Activated CD4-positive, alpha-beta T cell treated with anti-CD3 and anti-CD28 coated beads for 24 hours (primary cell): ENCODE data around the gene TAF4.
"Not testable (repeated sequence)": the region's sequence is repeated elsewhere in the genome, so short reads cannot be mapped to it uniquely, and the experiment has no call there.

Experiments
- DNase-seq, 2 donors: peaks; one replicate each; pipeline ENCODE4 v3.0.0-alpha.2; 2020; ENCODE audit warnings: low read depth in 2 of 2

The TAF4 gene

DNA sequence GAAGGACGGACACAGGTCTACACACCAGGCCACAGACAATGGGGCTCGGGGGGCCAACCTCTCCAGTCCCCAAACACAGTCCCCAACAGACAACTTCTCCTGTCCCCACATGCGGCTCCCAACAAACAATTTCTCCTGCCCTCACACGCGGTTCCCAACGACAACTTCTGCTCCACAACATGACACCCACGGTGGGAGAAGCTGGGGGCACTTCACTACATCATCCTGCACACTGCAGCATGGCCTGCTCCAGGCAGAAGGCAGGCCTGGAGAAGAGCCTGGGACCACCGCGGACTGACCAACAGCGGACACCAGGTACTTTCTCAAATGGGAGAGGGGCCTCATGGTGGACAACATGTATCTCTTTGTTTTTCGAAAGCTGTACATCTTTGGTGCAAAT, 6.7 kb downstream of the TAF4 start:
- DNase-seq: no peak

DNA sequence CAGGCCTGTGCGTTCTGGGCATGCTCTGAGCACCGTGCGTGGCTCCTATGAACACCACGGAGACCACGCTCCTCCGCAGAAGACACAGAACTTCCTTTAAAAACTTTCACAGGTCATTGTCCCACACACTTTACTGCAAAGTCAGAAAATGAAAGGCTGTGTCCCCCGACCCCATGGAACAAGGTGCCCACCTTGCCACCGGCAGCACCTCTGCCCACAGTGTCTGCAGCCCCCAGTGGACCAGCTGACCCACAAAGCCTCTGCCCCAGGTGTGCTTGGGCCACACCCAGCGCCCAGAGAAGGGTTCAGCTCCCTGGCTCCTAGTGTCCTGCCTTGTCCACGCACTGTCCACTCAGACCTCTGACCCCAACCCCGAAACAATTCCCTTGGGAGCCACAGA, 8.7 kb downstream of the TAF4 start:
- no peak for DNase-seq

DNA sequence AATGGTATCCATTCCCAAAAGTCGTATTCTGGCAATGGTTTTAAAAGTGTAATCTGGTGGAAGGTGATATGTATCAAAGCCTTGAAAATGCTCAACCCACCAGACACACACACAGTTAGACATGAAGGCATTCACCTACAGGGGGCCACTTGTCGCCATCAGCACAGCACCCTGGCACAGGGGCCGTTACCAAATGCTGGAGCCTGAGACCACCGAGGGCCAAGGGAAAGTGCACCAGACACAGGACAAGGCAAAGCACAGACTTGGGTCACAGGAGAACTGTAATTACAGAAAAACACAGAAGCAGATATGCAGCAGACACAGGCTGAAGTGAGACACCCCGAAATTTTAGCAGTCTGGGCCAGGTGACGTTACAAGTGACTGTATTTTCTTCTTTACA, 9.3 kb downstream of the TAF4 start:
- DNase-seq: no peak

- DNase-seq: not testable (repeated sequence)
These were observed 9.9 kb downstream of the TAF4 start for GRCh38 chr20:62055862-62056115.

DNA sequence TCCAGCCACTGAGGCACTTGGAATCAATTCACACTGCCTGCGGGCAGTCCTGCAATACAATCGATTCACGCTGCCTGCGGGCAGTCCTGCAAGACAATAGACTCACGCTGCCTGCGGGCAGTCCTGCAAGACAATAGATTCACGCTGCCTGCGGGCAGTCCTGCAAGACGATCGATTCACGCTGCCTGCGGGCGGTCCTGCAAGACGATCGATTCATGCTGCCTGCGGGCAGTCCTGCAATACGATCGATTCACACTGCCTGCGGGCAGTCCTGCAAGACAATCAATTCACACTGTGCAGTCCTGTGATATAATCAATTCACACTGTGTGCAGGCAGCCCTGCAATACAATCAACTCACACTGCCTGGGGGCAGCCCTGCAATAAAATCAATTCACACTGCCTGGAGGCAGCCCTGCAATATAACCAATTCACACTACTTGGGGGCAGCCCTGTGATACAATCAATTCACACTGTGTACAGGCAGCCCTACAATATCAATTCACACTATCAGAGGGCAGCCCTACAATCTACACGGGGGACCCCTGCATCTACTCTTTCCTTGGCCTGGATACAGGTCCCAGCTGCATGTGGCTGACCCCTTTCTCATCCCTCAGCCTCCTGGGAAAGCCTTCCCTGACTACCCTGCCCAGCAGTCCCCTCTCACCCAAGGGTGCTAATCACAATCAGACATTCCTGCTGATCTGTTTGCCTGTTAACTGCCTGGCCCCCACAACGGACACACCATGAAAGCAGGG, 10.4 kb downstream of the TAF4 start:
- no peak for DNase-seq

DNA sequence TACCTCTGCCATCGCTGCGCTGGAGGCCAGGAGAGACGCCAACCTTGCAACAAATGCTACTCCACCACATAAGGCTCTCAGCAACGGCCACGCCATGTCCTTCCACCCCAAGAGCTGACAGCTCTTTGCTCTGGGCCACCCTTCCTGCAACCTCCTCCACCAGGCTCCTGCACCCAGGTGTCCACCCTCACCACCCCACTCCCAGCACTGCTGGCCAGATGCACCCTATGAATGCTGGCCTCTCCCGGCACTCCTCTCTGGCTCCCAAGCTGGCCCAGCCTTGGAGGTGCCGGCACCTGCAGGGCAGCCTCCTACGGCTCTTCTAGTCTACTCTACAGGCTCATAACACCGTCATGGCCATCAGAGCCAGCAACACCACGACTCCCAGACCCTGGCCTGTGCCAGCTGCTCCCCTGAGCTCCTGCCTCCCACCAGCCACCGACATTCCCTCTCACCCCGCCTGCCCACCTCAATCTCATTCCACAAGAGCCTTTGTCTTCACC, 11.2 kb downstream of the TAF4 start:
- DNase-seq: no peak

DNA sequence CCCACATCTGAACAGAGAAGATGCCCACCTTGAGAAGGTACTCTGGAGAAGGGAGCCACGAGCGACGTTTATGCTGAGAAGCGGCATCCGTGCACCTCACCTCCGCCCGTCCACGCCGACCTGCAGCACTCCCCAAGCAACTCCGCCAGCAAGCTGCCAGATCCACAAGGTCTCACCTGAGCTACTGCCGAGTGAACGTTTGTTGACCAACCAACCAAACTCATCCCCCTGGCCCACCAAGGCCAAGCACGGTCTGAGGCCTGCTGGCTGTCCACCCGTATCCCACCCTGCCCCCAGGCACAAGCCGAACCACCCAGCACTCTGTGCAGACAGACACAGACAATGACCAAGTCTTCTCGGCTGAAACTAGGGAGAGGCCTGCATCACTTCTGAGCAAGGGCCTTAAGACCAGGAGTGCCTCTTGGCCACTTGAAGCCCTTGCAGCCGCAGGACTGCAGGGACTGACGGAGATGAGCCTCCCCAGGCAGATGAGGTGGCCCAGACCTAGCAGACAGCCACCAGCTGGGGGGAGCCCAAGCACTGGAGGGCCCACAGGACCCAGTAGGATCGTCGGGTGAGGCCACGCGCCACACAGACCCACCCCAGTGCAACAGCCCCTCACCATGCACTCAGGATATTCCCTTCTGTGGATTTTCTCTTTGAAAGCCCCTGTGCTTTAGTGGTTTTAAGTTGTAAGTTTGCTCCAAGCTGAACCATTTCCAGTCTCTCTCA, 12.1 kb downstream of the TAF4 start:
- no peak for DNase-seq

- no peak for DNase-seq
These were observed 12.7 kb downstream of the TAF4 start for GRCh38 chr20:62052842-62053464.

DNA sequence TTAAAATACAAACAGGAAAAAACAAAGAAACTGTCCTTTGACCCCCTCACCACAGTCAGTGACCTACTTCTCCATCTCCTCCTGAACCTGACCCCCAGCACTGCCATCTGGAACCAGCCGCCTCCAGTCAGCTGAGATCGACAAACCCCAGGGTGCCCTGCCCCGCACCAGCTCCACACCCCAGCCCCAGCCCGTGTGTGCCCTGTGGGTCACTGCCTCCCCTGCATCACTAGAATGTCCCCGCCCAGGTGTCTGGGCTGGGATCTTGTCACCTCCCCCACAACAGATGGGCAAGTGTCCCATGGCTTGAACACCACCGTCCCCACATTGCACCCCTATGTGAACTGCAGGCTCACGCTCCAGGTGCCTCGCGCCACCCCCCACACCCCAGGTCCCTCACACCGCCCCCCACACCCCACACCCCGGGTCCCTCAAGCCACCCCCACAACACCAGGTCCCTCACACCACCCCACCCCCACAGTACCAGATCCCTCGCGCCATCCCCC, 13.3 kb downstream of the TAF4 start:
- no peak for DNase-seq

DNA sequence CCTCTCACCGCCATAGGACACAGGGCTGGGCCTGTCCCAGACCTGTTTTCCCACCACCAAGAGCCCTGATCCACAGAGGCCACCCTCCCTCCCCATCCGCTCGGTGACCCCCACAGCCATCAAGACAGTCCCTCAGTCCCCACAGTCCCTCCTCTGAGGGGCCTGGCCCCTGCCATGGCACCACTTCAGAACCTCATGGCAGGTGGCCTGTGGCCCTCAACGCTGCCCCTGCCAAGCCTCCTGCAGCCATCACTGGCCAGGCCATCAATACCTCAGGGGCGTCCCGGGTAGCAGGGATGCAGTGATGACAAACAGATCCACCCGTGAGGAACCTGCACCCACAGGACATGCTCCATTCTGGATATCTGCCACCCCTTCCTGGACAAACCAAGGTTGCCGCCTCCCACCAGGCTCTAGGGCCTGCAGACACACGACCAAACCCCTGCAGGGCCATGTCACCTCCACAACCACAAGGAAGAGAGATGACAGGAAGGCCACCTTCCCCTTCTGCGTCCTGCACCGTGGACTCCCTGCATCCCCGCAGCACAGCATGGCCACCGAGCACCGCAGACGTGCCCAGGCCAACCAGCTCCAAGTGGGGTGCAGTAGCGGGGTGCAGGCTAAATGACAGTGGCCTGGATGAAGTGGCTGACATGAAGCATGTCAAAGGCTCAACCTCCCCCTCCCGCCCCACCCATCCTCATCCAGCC, 14.0 kb downstream of the TAF4 start:
- DNase-seq: no peak

GRCh38 chr20:62051144-62051543, 14.5 kb downstream of the TAF4 start:
- no peak for DNase-seq

DNA sequence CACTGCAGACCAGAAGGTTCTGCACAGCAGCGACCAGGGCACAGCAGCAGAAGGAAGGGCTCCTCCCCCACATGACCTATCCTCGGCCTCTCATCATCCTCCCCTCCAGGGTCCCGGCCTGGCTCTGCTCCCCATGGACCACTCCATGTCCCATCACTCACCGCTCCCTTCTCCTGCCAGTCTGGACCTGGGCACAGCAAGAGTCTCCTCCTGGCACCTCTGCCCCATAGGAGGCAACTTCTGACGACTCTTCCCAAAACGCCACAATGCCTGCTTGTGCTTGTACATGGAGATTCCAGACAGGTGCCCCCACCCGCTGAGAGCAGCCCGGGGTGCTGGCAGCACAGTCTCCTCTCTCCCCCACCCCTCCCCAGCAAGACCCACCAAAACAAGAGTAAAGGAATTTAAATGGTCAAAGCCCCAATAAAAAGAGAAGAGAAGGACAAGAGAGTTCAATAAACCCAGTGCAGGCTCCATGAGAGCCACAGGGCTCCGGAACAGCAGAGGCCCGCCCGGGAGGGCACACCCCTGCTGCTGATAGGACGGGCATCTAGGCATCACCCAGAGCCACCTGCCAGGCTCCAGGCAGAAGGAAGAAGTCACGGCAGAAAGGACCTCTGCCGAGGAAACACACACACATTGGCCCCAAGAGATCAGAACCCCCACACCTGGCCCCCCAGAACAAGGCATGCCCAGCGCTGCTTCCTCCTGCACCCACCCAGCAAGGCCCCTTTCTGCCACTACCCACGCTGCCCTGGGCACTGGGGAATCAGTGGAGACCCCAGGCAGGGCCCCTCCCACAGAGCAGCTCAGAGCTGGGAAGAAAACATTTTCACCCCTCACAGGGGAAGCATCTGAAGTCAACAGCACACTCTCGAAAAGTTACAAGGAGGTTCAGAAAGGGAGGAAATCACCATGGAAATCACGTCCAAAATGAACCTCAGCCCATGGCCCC, 15.2 kb downstream of the TAF4 start:
- DNase-seq: no peak

DNA sequence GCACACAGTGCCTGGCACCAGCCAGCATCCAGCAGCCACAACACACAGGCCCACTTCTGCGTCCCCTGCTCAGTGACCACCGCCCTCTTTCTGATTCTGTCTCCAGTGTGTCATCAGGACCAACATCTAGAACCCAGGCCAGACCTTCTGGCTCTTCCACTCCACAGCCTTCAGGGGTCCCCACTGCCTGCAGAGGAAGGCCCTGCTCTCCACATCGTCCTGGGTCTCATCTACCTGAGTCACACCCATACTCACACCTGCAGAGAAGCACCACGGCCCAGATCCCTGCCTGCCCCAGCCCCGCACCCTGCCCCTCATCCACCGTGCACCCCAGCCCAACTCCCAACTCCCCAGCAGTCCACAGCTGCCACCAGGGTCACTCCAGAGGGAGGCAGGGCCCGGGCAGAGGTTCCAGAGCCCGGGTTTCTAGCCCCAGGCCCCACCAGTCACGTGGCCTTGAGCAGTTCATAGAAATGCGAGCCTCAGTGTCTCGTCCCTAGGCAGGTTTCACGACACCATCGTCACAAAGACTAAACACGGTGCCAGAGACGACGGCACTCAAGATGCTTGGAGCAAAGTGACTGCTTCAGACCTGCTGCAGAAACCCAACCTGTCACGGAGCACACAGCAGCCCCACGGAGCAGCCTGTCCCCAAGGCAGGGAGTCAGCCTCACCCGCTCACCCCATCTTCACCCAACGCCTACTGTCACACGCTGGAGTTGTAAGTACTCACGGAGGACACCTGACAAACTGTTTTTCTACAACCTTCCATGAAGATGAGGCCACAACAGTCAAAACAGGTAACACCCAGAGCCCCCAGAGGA, 16.1 kb downstream of the TAF4 start:
- DNase-seq: no peak

DNA sequence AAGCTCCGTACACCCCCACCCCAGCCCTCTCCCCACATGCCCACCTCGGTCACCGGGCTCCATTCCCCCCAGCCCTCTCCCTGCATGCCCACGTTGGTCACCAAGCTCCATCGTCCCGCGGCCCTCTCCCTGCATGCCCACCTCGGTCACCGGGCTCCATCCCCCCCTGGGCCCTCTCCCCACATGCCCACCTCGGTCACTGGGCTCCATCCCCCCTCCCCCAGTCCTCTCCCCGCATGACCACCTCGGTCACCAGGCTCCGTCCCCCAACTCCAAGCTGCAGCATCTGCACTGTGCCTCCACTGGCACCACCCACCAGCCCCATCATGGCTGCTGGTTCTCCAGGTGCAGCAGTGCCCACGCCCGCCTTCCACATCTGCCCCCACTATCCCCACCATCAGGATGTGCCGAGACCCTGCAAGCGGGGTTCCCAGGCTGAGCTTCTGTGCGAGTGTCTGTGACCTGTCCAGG, 16.8 kb downstream of the TAF4 start:
- no peak for DNase-seq

- no peak for DNase-seq
These were observed 17.3 kb downstream of the TAF4 start for GRCh38 chr20:62048346-62048761.

DNA sequence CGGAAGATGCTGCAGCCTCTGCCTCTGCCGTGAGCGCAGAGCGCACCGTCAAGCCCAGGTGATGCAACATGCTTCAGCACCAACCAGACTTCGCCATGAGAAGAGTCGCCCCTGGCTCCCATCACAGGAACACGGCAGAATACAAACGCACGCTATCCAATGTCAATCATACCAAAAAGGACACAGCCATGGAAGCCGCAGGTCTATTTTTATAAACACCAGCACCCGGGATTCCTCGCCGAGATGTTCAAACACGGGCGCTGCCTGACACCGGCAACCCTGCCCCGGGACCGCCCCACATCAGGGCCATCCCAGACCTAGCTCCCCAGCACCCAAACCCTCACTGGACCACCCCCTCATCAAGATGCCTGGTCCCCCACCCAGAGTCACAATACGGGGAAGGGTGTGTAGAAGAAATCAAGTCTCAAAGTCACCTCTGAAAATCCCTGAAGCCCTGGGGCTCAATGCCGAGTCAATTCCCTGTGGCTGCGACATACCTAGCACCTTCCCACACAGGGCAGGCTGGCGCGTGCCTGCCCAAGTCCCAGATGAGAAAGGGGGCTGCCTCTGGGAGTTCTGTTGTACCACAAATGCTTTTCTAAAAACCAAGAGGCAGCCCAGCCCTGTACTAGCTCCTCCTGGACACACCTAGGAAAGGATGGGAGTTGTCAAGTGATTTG, 17.9 kb downstream of the TAF4 start:
- no peak for DNase-seq

GRCh38 chr20:62046431-62046830, 19.2 kb downstream of the TAF4 start:
- DNase-seq: no peak

GRCh38 chr20:62045529-62046285, 20.0 kb downstream of the TAF4 start:
- no peak for DNase-seq

GRCh38 chr20:62045118-62045517, 20.6 kb downstream of the TAF4 start:
- DNase-seq: no peak
